Measurements from ENCODE around the gene IVNS1ABP.
"Not testable (repeated sequence)": the region's sequence is repeated elsewhere in the genome, so short reads cannot be mapped to it uniquely, and the experiment has no call there.

Gene IVNS1ABP

DNA sequence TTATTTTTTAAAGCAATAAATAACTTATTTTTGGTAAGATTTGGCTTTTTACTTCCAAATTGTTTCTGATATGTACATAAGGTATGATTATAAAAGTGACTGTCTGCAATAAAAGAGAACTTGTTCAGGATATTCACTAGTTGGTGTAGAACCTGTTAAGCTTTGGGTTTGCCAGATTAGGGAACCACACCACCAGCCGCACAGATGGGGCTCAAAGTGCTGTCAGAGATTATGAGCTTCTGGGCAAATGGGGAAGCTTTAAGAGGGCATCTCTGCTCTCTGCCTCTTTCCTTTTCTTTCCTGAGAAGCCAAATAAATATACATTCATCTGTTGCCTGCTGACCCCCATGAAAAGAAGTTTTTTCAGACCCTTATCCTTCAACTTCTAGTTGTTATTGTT lies 25.4 kb downstream of the IVNS1ABP start:
- peak in 1 of 2 donors; percentile 36 for DNase-seq

DNA sequence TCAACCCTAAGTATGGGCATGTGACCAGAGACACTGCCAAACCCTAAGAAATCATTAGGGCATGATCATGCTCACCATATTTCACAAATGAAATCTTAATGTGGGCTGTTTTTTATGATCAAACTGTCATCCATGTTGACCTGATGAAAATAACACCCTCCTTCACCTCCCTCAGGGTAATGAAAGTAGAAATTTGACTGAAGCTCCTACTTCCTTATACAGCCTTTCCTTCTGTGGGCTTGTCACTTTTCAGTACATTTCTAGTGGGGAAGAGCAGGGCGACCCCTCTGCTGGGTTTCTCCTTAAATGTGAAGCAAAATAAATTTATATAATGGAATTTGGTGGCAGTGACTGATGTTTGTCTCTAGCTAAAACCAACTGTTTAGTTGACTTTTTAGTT lies 25.9 kb downstream of the IVNS1ABP start:
- DNase-seq, result no peak

DNA sequence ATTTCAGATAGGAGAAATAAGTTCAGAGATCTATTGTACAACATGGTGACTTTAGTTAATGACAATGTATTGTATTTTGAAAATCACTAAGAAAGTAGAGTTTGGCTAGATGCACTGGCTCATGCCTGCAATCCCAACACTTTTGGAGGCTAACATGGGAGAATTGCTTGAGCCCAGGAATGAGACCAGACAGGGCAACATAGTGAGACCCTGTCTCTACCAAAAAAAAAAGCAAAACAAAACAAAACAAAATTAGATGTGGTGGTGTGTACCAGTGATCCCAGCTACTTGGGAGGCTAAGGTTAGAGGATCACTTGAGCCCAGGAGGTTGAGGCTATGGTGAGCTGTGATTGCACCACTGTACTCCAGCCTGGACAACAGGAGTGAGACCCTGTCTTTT lies 27.2 kb downstream of the IVNS1ABP start:
- DNase-seq, result no peak

DNA sequence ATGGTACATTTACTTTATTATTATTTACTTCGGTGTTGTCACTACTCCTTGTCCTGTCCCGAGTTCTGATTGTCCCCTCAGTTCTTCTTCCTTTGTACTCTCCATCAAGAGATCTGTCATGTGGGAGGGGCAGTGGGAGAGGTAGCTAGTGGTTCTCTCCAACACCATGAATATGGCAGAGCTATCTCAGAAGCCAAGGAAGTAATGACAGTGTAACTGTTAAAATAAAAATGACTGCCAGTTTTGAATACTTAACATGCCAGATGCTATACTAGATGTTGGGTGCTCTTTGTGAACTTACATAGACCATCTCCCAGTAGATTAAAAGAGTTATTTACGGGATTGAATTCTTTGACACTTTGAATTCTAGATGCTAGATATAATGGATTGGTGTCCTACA lies 28.6 kb downstream of the IVNS1ABP start:
- no peak for DNase-seq

DNA sequence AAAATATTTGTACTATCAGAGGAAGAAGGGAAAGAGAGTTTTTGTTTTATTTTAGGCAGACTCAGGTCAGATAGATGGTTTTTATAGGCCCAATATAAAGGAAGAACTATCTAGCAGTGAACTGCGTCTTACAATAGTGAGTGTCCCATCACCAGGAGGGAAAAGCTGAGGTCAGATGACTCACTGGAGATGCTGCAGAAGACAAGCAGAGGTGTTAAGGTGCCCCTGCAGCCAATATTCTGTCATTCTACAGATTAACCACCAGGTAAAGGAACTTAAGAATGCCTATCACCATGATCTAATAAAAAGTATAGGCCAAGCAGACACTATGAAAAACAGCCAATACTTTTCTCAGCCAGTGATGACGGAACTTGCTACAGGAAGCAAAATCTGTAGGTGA lies 29.6 kb downstream of the IVNS1ABP start:
- DNase-seq, result no peak

DNA sequence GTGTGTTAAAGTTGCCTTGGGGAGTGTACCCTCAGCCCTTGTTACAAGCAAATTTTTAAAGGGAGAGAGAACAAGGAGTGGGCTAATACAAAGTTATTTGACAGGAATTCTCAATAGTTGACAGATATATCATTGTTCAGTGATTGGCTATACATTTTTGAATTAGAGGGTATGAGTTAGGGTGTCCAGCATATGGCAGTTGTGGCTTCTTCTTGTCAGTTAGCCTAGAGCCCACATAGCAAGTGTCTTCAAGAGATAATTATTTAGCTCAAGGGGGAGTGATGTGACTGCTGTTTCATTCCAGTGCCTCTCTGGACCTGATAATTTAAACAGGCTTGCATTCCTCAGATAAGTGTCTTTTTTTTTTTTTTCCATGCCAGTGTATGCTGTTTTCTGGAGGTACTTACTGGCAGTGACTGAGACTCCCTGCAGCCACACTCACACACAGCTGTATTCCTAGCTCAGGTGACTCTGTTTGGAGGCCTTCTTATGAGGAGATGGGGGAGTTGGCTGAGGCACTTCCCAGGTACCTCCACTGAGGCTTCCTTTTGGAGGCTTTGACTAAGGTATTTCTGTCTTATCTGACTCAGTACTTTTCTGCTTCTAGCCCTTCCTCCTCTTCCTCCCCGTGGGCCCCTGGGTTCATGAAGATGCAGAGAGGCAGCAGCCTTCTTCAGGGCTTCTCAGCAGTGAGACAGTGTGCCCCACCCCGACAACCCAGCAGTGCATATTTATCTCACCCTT lies 32.3 kb downstream of the IVNS1ABP start:
- DNase-seq, result no peak

DNA sequence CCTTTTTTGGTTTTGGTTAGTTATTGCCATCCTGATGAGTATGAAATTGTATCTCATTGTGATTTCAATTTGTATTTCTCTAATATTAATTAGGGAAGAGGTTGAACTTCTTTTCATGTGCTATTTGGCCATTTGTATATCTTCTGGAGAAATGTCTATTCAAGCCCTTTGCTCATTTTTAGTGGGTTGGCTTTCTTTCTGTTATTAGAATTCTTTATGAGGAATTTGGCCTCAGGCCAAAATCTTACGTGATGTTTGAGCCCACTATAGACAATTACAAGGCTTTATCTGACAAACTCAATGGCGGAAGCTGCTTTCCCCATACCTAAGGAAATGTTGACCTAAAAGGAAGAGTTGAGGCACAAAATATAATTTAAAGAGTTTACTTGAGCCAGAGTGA lies 32.9 kb downstream of the IVNS1ABP start:
- DNase-seq, result no peak

DNA sequence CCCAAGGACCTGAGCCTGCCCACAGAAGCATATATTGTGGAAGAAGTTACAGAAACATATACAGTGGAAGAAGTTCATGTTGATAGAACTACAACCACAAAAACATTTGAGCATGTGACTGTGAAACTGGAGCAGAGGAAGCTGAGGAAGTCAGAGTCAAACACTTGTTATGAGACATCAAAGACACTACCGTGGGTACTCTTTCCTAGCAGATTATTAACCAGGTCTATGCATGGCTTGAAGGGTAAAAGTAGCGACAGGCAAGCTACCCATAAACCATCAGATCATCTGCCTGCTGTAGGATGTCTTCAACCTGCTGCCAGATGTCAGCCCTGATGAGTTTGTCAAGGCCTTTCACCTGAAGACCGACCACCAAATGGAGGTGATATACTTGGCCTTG lies 35.8 kb downstream of the IVNS1ABP start:
- peak; percentile 13 to 66 for DNase-seq

DNA sequence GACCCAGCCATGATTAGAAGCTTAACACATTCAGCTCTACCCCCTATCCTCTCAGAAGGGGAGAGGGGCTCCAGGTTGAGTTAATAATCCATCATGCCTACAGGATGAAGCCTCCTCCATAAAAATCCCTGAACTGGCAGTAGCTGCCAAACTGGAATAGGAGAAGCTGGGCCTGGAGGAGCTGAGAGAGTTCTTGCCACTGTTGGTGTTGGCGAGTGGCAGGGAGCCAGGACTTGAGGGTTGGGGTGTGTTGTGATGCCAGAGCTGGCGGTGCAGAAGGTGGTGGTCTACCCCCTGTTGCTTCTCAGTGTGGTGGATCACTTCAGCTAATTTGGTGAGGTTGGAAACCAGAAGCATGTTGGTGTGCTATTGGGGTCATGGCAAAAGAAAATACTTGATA lies 36.5 kb downstream of the IVNS1ABP start:
- DNase-seq, result no peak

DNA sequence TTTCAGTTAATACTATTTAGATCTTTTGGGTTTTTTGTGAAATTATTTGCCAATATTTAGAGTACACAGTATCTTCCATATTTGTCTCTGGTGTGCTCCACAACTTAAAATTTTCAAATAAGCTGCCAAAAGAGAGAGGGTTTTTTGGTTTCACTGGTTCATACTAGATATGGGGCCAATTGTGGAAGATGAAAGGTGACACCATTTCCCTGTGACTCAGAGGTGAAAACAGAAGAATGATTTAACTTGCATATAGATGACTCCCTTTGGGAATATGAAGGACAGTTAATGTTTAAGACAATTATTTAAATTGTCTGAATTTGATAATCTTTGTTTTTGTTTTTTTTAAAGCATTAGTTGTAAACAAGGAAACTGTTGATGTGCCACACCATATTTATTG lies 37.5 kb downstream of the IVNS1ABP start:
- DNase-seq, result no peak

DNA sequence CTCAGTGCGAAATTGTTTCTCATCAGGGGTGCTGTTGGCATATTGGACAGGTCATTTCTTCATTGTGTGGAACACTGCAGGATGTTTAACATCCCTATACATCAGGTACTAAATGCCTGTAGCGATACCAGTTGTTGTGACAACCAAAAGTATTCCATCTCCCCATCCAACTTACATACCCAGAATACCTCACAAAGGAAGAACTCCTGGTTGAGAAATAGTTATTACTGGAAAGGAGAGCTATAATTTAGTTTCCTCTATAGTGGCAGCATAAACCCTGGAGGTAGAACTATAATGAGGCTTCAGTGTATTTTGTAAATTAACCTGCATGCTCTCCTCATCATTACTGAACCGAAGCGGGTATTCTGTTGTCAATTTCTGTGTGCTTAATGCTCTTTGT lies 45.1 kb downstream of the IVNS1ABP start:
- DNase-seq, result no peak

DNA sequence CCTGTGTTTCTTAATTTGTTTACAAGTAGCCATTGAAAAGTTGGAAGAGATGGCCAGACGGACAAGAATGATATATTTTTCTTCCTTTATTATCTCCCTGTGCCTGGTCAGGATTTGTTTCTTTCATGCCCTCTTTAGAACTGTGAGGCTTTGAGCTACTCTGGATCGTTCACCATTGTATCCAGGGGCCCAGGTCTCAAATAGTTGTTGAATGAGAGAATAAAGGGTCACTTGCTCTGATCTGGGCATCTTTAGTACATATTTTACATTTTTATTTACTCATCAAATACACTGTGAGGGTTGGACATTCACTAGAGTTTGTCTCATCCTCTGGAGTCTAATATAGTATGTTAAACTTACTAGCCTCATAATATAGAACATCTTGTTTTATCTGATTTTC lies 48.7 kb downstream of the IVNS1ABP start:
- DNase-seq, result no peak

DNA sequence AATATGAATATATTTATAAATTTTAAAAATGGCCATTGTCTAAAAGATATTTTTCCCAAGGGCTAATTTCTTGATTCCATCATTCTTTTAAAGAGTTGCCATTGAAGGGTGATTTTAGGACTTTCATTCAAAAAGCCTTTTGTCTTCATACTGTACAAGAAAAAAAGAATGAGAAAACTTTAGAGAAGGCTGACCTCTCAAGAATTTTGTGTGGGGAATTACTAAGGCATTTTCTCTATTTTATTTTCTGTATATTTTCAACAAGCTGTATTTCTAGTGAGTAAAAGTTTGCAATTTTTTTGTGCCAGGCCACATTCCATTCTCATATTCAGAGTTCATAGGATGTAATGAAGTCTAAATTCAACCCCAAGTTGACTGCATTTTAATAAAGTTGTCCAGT lies 49.3 kb downstream of the IVNS1ABP start:
- no peak for DNase-seq

DNA sequence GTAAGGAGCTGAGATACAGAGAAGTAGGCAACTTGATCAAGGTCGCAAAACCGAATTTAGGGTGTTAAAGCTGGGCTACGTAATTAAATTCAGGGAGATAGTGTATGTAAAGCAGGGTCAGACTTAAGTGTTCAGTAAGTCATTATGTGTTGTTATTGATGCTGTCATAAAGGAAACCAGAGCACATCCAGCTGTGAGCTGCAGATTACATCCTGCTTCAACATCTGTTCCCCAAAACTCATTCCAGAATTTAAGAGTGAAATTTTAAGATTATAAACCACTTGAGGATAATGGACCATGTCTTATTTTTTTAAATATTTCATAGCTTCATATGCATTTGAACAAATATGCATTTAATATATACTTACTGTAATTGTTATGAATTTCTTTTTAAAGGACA lies 49.7 kb downstream of the IVNS1ABP start:
- DNase-seq, result no peak

DNA sequence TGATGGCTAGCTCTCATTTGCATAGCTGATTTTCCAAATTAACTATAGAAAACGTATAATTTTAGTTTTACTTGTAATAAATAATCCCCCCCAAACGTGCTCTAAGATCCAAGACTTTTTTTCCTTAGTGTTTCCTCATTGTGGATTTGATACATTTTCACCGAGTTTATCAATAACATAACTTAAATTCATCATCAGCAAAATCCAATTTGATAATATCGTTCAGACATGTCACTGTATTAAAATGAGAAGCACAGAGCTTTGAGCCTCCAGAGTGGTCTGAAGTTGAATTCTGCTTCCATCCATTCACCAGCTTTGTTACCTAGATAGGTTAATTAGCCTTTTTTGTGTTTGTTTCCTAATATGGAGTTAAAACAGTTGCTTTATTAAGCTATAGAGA lies 51.7 kb downstream of the IVNS1ABP start:
- DNase-seq, result no peak

DNA sequence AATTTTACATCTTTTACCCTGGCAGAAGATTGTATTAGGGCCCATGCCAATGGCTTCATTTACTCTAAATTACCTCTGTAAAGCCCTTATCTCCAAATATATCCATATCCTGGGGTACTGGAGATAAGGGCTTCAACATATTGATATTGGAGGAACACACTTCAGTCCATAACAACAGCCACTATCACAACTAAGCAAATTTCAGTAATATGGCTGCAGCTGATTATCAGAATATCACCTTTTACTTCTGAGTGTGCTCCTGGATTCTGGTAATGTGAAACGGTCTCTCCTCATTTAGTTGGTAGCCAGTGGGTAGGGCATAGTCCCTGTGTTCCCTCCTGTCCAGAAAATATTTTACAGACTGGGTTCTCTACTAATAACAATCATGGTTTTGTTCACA lies 53.3 kb downstream of the IVNS1ABP start:
- no peak for DNase-seq

DNA sequence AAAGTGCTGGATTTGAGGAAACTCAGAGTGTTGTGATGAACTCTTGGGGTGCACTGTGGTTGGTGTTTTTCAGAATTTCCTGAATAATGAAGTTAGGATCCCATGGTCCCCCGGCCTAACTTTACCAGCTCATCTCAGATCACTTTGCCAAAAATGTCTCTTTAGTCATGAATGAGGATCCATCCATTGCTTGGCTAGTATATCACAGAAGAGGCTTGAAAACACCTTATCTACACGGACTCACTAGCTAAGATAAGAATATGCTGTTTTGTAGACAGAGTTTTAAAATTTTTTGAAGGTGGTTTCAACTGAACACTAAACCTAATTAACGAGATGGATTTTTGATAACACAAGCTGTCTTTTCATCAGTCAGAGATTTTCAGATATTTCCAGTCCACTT lies 53.8 kb downstream of the IVNS1ABP start:
- no peak for DNase-seq

DNA sequence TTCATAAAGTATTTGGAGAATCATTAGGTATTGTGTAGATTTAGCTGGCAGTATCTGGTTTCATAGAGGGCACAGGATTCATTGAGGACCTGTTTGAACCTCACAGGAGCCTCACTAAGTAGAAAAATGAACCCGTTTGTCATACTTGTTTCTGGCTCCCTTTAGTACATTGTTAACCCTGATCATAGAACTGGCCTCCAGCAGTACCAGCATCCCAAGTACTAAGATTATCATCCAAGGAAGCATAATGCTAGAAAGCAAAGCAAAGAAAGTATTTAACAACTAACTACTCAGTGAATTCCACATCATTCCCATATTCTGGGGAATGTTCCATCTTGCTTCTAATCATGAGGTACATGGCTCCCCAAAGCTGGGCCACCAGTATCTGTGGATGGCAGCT lies 54.9 kb downstream of the IVNS1ABP start:
- DNase-seq, result no peak

DNA sequence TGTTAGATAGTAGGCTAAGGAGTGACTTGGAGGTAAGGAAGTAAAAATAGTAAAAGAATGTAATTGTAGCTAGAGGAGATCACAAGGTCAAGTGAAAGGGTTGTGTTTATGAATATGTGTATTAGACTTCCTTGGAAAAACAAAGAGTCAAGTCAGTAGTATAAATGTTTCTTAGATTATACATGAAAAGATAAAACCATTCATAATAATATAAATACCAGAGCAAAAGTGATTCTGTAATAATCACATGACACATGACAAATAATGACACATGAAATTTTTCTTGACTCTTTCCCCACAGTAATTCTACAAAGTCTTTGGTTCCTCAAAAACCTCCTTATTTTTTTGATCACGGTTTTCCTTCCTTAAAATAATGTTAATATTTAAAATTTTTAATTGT lies 56.4 kb downstream of the IVNS1ABP start:
- DNase-seq, result no peak

DNA sequence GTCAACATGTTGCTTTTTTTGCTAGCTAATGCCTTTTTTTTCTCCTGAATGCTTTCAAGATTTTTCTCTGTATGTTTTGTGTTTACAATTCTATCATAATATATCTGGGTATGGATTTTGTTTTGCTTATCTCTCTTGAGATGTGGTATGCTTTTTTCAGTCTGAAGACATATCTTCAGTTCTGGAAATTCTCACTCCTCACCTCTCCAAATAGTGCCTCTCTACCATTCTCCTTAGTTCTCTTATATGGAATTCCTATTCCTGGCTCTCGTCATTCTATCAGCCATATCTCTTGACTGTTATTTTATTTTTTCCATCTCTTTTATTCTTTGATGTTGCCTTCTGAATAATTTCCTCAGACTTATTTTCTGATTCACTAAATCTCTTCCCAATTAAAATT lies 58.4 kb downstream of the IVNS1ABP start:
- no peak for DNase-seq

DNA sequence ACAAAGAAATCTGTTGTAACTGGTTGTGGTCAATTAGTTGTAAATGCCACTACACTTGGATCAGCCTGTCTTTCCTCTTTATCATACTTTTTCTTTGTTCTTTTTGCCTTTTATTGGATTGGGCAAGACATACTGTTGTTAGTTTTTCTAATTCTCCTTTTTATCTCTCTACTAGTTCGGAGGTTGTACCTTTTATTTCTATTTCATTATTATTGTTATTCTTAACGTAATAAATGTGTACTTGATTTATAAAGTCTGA lies 59.2 kb downstream of the IVNS1ABP start:
- no peak for DNase-seq

DNA sequence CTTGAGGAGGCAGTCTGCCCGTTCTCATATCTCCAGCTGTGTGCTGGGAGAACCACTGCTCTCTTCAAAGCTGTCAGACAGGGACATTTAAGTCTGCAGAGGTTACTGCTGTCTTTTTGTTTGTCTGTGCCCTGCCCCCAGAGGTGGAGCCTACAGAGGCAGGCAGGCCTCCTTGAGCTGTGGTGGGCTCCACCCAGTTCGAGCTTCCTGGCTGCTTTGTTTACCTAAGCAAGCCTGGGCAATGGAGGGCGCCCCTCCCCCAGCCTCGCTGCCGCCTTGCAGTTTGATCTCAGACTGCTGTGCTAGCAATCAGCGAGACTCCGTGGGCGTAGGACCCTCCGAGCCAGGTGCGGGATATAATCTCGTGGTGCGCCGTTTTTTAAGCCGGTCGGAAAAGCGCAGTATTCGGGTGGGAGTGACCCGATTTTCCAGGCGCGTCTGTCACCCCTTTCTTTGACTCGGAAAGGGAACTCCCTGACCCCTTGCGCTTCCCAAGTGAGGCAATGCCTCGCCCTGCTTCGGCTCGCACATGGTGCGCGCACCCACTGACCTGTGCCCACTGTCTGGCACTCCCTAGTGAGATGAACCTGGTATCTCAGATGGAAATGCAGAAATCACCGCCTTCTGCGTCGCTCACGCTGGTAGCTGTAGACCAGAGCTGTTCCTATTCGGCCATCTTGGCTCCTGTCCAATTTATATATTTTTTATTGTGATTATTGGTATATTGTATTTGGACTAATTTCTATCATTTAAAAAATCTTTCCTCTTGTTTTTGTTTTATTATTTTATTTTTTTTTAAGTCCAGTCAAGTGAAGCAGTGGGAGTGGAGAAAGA lies 59.7 kb downstream of the IVNS1ABP start:
- DNase-seq, result not testable (repeated sequence)

DNA sequence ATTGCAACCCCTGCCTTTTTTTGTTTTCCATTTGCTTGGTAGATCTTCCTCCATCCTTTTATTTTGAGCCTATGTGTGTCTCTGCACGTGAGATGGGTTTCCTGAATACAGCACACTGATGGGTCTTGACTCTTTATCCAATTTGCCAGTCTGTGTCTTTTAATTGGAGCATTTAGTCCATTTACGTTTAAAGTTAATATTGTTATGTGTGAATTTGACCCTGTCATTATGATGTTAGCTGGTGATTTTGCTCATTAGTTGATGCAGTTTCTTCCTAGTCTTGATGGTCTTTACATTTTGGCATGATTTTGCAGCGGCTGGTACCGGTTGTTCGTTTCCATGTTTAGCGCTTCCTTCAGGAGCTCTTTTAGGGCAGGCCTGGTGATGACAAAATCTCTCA lies 61.4 kb downstream of the IVNS1ABP start:
- DNase-seq, result not testable (repeated sequence)

DNA sequence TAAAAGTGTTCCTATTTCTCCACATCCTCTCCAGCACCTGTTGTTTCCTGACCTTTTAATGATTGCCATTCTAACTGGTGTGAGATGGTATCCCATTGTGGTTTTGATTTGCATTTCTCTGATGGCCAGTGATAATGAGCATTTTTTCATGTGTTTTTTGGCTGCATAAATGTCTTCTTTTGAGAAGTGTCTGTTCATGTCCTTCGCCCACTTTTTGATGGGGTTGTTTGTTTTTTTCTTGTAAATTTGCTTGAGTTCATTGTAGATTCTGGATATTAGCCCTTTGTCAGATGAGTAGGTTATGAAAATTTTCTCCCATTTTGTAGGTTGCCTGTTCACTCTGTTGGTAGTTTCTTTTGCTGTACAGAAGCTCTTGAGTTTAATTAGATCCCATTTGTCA lies 64.6 kb downstream of the IVNS1ABP start:
- DNase-seq, result not testable (repeated sequence)

DNA sequence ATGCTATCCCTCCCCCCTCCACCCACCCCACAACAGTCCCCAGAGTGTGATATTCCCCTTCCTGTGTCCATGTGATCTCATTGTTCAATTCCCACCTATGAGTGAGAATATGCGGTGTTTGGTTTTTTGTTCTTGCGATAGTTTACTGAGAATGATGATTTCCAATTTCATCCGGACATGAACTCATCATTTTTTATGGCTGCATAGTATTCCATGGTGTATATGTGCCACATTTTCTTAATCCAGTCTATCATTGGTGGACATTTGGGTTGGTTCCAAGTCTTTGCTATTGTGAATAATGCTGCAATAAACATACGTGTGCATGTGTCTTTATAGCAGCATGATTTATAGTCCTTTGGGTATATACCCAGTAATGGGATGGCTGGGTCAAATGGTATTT lies 65.1 kb downstream of the IVNS1ABP start:
- not testable (repeated sequence) for DNase-seq
